Spleen (tissue), 11 donors: ENCODE measurements around the gene ODAD3. TPM values are rescaled to one million over a fixed set of nuclear protein-coding genes. Genes with fewer than 3 reads are reported as not detected.
"Not testable (repeated sequence)": the region's sequence is repeated elsewhere in the genome, so short reads cannot be mapped to it uniquely, and the experiment has no call there.

Experiments used
- DNase-seq: peaks from one replicate; pipeline ENCODE4 v3.0.0-alpha.2; 2020
- H3K27ac ChIP-seq, 8 donors: fragments of 200-600 bp; sonication (generic) in 7 of 8; 1 replicate in 4 of 8; 2 replicates in 4 of 8; pipeline versions ENCODE4 v1.5.0 to v1.8.0; 2016 to 2021; ENCODE audit warnings: inconsistent platforms in 4 of 8, mild to moderate bottlenecking in 4 of 8, moderate library complexity in 1 of 8
- H3K27me3 ChIP-seq, 7 donors: fragments of 200-600 bp; sonication (generic) in 6 of 7; replicated peaks in 1 of 7; 1 replicate in 4 of 7; 2 replicates in 3 of 7; pipeline versions ENCODE4 v1.5.0 to v1.8.0; 2016 to 2021; ENCODE audit warnings: inconsistent platforms in 3 of 7, mild to moderate bottlenecking in 1 of 7
- H3K36me3 ChIP-seq, 6 donors: fragments of 200-600 bp; sonication (generic) in 5 of 6; 1 replicate in 4 of 6; 2 replicates in 2 of 6; pipeline versions ENCODE4 v1.5.0 to v1.8.0; 2016 to 2021; ENCODE audit warnings: inconsistent platforms in 2 of 6
- H3K4me1 ChIP-seq, 6 donors: fragments of 200-600 bp; sonication (generic) in 5 of 6; 1 replicate in 3 of 6; 2 replicates in 3 of 6; pipeline versions ENCODE4 v1.5.0 to v1.8.0; 2016 to 2021; ENCODE audit warnings: inconsistent platforms in 3 of 6
- H3K4me3 ChIP-seq, 8 donors: fragments of 200-600 bp; sonication (generic) in 7 of 8; 1 replicate in 4 of 8; 2 replicates in 4 of 8; pipeline versions ENCODE4 v1.5.0 to v1.8.0; 2016 to 2021; ENCODE audit warnings: inconsistent platforms in 4 of 8, mild to moderate bottlenecking in 4 of 8, moderate library complexity in 2 of 8
- H3K9me3 ChIP-seq, 8 donors: fragments of 200-600 bp; sonication (generic) in 7 of 8; 1 replicate in 4 of 8; 2 replicates in 4 of 8; pipeline versions ENCODE4 v1.5.0 to v1.8.0; 2016 to 2021; ENCODE audit warnings: inconsistent platforms in 4 of 8
- POLR2A ChIP-seq, 3 donors: fragments of 450-650 bp; IDR thresholded peaks; one replicate each; pipeline ENCODE4 v1.5.1; 2017; ENCODE audit warnings: antibody characterized with exemption in 3 of 3, mild to moderate bottlenecking in 1 of 3
- POLR2AphosphoS5 ChIP-seq, 3 donors: sonication (generic); formaldehyde crosslinking; IDR thresholded peaks; one replicate each; pipeline ENCODE4 v1.5.1; 2017; ENCODE audit warnings: antibody characterized with exemption in 3 of 3
- WGBS, 5 donors: extraction: QIAGEN DNeasy Blood & Tissue Kit in 3 of 5; methylation state at CpG; one replicate each; pipeline versions ENCODE4 v1.1.5 to v1.1.7; 2013 to 2018; 5-methylcytosine and 5-hydroxymethylcytosine counted together
- intact Hi-C: fragments of 100-400 bp; cut with DNase I; formaldehyde crosslinking; loops from one replicate; pipeline ENCODE4 v1.15.0; 2023; ENCODE audit warnings: low total_unique reads
- polyA plus RNA-seq, 3 donors: library from polyadenylated mRNA; stranded (reverse); fragments of 200-250 nt; gene quantifications; one replicate each; pipeline ENCODE4 v1.2.1, GENCODE V29; 2013
- total RNA-seq, 7 donors: library from RNA; depleted of rRNA in 3 of 7; stranded (reverse); fragments of >200 nt in 3 of 7; fragmentation: NEBNext Ultra II Directional in 4 of 7; extraction: Animal tissue kit (Norgen Biotek cat#: 25700) in 4 of 7; gene quantifications; one replicate each; pipeline versions ENCODE4 v1.1.0 to v1.2.1, GENCODE V29; 2016 to 2021
- TF ChIP-seq, protein P1 (sequence below), 11 experiments: fragments of 200-600 bp in 7 of 11; fragments of 450-650 bp in 4 of 11; sonication (generic) in 4 of 11; IDR thresholded peaks in 8 of 11; conservative IDR thresholded peaks in 3 of 11; 1 replicate in 7 of 11; 2 replicates in 4 of 11; pipeline versions ENCODE4 v1.4.0 to v1.8.0; 2016 to 2021; ENCODE audit warnings: antibody characterized with exemption in 11 of 11, inconsistent platforms in 4 of 11, mild to moderate bottlenecking in 1 of 11
- donor health status: healthy with polysubstance abuse.
- donor health status: DM: no; HTN: no; CAD: no; lungs with moderate emphysema.
- donor health status: DM: no; HTN: no; CAD: no.
- donor health status: Bipolar disorder and iron deficiency.
- donor health status: healthy.
- donor health status: DM: no; HTN: no; CAD: no.
- donor health status: DM: yes; HTN: yes; CAD: no.

The ODAD3 gene
- total and polyA plus RNA-seq, 10 donors, result 0.23 to 2.3 (median 1.3) TPM

DNA sequence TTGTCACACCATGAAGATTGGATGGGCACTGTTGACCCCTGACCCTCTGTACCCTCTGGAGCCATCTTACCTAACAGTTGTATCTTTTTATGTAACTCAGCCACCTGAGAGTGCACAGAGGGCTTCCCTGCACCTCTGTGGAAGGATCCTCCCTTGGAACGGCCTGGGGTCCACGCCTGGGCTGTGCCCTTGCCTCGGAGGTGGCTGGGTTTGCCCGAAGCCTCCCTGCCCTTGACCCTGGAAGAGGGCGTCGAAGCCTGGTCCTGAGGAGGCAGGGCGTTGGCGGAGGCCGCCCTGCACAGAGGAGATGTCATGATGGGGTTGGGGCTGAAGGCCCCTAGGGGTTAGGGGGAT, 241 bp downstream of the ODAD3 start:
- 8 to 15% (median 10%) methylated on average over 9 of the region's 9 CpGs for WGBS, 5 donors
- TF ChIP-seq, protein P1, sequence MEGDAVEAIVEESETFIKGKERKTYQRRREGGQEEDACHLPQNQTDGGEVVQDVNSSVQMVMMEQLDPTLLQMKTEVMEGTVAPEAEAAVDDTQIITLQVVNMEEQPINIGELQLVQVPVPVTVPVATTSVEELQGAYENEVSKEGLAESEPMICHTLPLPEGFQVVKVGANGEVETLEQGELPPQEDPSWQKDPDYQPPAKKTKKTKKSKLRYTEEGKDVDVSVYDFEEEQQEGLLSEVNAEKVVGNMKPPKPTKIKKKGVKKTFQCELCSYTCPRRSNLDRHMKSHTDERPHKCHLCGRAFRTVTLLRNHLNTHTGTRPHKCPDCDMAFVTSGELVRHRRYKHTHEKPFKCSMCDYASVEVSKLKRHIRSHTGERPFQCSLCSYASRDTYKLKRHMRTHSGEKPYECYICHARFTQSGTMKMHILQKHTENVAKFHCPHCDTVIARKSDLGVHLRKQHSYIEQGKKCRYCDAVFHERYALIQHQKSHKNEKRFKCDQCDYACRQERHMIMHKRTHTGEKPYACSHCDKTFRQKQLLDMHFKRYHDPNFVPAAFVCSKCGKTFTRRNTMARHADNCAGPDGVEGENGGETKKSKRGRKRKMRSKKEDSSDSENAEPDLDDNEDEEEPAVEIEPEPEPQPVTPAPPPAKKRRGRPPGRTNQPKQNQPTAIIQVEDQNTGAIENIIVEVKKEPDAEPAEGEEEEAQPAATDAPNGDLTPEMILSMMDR (IDR thresholded peaks at IDR 0.05 in 8 of 11, conservative IDR thresholded peaks at IDR 0.05 in 3 of 11), result no peak
- TF ChIP-seq POLR2A (IDR thresholded peaks at IDR 0.05) (no peak), POLR2AphosphoS5 (IDR thresholded peaks at IDR 0.05) (no peak)
- H3K27ac ChIP-seq, result peak overlapping the region; percentile 48 to 91 (median 86)
- H3K4me1 ChIP-seq, result peaks cover 23 to 39% (median 30%) of the 10 kb centered on the region in 6 donors
- no peaks in the 10 kb centered on the region for H3K9me3 ChIP-seq
- peak overlapping the region; percentile 32 to 93 (median 84) for H3K4me3 ChIP-seq
- H3K36me3 ChIP-seq, result peaks cover 0 to 34% (median 31%) of the 10 kb centered on the region in 6 donors
- intact Hi-C loops, result loop anchor here (5.0 kb wide), 1 partner anchor 52 kb away; the partner anchor contains the start of gene EPOR
- no peak for DNase-seq
- no peaks in the 10 kb centered on the region for H3K27me3 ChIP-seq

GRCh38 chr19:11433526-11433925, 1.4 kb downstream of the ODAD3 start:
- WGBS, 5 donors, result 85 to 100% (median 99%) methylated on average over 3 of the region's 3 CpGs
- H3K27ac ChIP-seq, DNase-seq, H3K9me3 ChIP-seq, H3K27me3 ChIP-seq, intact Hi-C loops, H3K4me3 ChIP-seq: not testable (repeated sequence)
- peaks cover 0 to 24% (median 21%) of the 10 kb centered on the region in 6 donors for H3K36me3 ChIP-seq
- H3K4me1 ChIP-seq, result peaks cover 23 to 39% (median 30%) of the 10 kb centered on the region in 6 donors

GRCh38 chr19:11426656-11427055, 8.3 kb downstream of the ODAD3 start:
- peaks cover 13 to 25% (median 23%) of the 10 kb centered on the region in 6 donors for H3K4me1 ChIP-seq
- DNase-seq, result no peak
- H3K27ac ChIP-seq, result no peak overlapping the region
- H3K9me3 ChIP-seq, result no peaks in the 10 kb centered on the region
- peaks cover 0 to 27% (median 24%) of the 10 kb centered on the region in 7 donors for H3K27me3 ChIP-seq
- H3K4me3 ChIP-seq, result no peak overlapping the region
- TF ChIP-seq, protein P1 (IDR thresholded peaks at IDR 0.05 in 8 of 11, conservative IDR thresholded peaks at IDR 0.05 in 3 of 11), result no peak
- TF ChIP-seq POLR2A (IDR thresholded peaks at IDR 0.05) (no peak), POLR2AphosphoS5 (IDR thresholded peaks at IDR 0.05) (no peak)
- 91 to 94% (median 92%) methylated on average over 18 to 19 of the region's 19 CpGs for WGBS, 5 donors
- no peaks in the 10 kb centered on the region for H3K36me3 ChIP-seq
- intact Hi-C loops, result no loop called here

DNA sequence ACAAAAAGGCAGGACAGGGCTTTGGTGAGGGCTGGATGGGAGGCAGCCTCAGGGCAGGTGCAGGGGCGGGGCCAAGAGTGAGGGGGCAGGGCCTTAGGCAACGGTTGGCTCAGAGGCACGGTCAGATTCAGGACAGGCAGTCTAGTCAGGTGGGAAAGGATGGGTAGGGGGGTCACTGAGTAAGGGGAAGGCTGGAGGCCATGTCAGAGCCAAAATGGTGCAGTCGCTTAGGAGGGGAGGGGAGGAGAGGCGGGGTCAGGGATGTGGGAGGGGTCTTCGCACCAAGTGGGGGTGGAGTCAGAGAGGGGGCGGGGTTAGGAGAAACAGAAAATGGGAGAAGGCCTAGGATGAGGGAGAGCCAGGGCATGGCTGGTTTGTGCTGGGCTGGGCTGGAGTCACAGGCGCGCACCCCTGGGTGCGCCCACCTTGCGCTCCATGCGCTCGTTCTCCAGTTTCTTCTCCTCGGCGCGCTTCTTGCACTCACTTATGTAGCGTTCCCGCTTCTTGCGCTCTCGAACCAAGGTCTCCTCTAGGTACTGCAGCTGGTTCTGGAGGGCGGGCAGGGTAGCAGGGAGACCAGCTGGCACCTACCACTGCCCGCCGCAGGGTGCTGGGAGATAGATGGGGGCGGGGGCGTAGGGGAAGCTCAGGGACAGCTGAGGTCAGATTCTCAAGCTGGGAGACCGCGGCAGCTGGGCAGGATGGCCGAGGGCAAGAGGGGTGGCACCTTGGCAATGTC, 9.0 kb downstream of the ODAD3 start:
- Histone ChIP-seq H3K27me3 (peaks cover 0 to 35% (median 32%) of the 10 kb centered on the region in 7 donors), H3K9me3 (no peaks in the 10 kb centered on the region), H3K27ac (no peak overlapping the region), H3K4me3 (no peak overlapping the region), H3K4me1 (peaks cover 20 to 33% (median 30%) of the 10 kb centered on the region in 6 donors), H3K36me3 (no peaks in the 10 kb centered on the region)
- no peak for DNase-seq
- intact Hi-C loops, result no loop called here
- WGBS, 5 donors, result 89 to 93% (median 92%) methylated on average over 24 to 28 of the region's 28 CpGs
- TF ChIP-seq POLR2A (IDR thresholded peaks at IDR 0.05), result no peak
- TF ChIP-seq, protein P1 (IDR thresholded peaks at IDR 0.05 in 8 of 11, conservative IDR thresholded peaks at IDR 0.05 in 3 of 11), result no peak
- no peak for TF ChIP-seq POLR2AphosphoS5 (IDR thresholded peaks at IDR 0.05)
